Urothelium cell line (cell line): ENCODE data around the gene APCDD1L.
"Not testable (repeated sequence)": the region's sequence is repeated elsewhere in the genome, so short reads cannot be mapped to it uniquely, and the experiment has no call there.

Source experiments
- DNase-seq: peaks from one replicate; pipeline ENCODE4 v3.0.0; 2011; ENCODE audit warnings: low spot score, mixed read lengths
- FAIRE-seq: peaks from 2 replicates; lab custom pipeline; 2011; peaks lifted over from hg19 to GRCh38; lab: Jason Lieb, UNC

APCDD1L gene

DNA sequence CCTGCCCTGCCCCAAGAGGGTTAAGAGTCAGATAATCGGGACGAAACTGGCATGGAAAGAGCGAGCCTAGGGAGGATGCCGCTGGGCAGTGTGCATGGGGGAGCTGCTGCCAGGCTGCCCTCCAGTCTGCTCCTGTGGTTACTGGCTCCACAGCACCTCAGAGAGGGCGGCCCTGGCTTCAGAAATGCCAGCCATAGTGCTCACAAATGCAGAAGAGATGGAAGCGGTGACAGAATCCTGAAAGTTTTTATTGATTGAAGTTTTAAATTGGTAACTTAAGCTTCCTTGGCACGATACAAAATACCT is 68.3 kb downstream of the APCDD1L start:
- no peak for DNase-seq
- no peak for FAIRE-seq

DNA sequence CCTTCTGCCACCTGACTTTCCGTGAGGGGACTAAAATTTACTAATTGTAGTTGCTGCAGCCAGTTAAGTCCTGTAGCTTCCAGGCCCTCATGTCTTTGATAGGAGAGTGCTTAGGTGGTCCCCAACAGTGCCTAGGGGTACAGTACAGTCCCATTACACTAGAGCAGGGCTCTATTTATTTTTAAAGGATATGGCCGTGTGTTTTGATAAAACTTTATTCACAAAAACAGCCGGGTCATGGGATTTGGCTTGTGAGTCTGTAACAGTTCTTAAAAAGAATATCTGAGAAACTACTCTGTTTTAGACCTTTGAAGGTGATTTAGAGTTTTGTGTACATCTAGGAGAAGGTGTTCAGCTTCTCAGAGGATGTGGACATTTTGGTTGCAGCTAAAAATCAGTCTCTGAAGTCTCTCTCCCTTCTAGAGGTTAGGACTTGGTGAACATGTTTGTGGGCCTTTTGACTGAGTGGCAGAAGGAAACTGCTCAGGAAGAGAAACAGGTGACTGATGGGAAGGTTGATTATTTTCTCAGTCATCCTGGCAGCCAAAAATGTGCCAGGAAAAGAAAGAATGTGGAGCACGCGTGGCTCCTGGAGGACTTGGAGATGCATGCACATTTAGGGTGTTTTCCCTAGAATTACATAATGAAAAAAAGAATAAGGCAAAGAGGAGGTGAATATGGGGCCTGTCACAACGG is 68.8 kb downstream of the APCDD1L start:
- no peak for DNase-seq
- no peak for FAIRE-seq

DNA sequence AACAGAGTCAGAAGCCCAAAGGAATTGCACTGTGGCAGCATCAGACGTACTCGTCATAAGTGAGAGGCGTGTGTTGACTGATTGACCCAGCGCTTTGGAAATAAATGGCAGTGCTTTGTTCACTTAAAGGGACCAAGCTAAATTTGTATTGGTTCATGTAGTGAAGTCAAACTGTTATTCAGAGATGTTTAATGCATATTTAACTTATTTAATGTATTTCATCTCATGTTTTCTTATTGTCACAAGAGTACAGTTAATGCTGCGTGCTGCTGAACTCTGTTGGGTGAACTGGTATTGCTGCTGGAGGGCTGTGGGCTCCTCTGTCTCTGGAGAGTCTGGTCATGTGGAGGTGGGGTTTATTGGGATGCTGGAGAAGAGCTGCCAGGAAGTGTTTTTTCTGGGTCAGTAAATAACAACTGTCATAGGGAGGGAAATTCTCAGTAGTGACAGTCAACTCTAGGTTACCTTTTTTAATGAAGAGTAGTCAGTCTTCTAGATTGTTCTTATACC is 70.4 kb downstream of the APCDD1L start:
- DNase-seq (no peak), FAIRE-seq (no peak)

DNA sequence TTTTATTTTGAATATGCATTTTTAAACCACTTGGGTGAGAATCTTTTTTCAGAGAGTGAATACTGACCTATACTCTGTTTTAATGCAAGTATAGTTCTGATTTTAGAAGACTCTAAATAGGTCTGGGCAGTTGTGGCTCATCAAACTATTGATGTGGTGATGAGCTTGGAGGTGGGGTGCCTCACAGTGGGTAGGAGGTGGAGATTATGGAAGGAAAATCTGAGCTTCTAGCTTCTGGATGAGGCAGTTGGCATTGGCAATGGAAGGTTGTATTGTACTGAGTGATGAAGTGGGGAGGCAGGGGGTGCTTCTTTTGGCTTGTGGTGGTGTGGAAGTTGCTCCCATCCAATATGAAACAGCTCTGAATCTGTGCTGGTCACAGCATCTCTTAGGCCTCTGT is 73.5 kb downstream of the APCDD1L start:
- no peak for DNase-seq
- FAIRE-seq: no peak

DNA sequence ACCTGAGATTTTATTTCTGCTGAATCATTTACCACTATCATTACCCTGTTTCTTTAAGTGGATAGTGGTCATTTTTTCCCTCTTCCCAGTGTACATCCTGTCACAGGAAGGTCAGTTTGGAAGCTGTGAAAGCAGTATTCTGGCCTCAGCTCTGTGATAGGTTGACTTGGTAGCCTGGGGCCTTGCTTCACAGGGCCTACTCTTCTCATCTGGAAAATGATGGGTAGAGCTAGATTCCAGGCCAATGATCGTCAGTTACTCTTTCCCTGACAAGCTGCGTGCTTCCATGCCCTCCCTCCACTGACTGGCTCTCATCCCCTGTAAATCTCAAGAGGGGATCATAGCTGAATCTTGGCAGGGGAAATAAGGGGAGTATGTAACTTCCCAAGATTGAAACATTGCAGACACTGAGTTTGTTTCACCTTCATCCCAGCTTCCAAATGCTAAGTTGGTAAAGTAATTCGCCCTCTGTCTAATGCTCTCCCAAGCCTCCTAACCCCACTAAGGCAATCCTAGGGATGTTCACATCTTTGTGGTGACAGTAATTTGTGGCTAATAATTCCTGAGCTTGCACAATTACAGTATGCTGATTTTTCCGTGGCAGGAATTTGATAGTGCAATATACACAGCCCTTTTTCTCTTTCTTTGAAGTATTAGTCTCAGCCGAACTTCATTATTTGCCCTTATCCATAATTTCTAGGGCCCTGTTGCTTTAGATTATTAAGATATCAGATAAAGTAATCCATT is 75.0 kb downstream of the APCDD1L start:
- no peak for FAIRE-seq
- DNase-seq: no peak

DNA sequence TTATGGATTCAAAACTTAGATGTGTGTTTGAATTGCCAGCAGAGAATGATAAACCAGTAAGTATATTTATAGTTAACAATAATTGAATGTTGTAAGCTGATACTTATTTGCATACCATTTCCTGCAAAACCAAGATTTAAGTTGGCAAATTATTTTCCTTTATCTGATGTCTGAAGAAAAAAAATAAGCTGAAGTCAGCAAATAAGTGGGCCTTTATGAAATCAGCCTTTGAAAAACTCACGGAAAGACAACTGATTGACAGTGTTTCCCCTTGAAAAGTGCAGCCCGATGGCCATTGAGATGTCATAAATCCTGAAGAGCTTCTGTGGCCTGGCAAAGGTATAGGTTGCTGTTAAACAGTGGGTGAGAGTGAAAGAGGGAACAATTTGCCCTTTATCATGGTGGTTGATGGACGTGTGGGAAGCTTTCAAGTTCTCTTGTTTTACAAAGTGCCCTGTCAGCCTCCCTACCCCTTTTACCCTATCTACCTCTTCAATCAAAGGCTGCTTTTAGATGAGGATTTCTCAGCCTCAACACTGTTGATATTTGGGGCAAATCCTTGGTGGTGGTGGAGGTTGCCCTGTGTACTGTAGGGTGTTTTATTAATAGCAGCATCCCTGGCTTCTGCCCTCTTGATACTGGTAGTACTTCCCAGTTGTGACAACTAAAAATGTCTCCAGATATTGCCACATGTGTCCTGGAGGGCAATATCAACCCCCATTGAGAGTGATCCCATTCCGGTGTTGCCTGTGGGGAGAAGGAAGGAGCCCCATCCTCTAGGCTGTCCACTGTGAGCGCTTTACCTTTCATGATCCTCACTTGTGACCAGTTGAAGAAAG is 76.0 kb downstream of the APCDD1L start:
- FAIRE-seq (no peak), DNase-seq (no peak)

DNA sequence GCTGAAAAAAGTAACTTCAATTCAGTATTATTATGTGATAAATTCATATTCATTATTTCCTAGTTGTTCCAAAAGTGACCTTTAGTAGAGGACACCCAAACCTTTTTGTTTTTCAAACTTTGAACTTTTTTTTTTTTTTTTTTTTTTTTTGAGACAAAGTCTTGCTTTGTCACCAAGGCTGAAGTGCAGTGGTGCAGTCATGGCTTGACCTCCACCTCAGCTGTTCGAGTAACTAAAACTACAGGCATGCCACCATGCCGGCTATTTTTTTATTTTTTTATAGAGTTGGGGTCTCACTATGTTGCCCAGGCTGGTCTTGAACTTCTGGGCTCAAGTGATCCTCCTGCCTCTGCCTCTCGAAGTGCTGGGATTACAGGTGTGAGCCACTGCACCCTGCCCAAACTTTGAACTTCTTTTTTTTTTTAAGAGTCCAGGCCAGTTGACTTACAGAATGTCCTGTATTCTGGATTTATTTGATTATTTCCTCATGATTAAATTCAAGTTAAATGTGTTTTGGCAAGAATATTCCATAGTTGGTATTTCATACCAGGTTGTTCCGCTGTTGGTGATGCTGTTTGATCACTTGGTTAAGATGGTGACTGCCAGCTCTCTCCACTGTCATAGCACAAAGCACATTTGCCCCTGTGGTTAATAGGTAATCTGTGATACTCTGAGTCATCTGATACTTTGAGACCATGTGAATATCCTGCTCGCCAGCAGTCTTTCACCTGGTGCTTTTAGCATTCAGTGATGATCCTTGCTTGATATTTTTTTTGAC is 78.1 kb downstream of the APCDD1L start:
- FAIRE-seq: no peak
- DNase-seq: no peak

DNA sequence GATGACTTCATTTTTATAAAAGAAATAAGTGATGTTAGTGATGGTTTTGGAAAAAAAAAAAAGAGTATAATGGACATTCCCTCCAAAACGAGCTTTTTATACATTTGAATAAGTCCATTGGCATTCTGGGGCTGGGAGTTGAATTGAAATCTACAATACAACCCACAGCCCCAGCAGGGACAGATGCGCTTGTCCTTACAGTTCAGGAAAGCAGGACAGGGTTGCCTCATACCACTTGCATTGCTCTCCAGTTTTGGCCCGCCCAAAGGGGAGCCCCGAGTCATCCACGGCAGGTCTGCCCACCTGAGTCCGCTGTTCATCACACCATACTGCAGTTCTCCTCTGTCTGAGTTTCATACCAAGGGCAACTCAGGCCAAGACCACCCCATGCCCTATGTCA is 80.0 kb downstream of the APCDD1L start:
- DNase-seq (no peak), FAIRE-seq (no peak)

DNA sequence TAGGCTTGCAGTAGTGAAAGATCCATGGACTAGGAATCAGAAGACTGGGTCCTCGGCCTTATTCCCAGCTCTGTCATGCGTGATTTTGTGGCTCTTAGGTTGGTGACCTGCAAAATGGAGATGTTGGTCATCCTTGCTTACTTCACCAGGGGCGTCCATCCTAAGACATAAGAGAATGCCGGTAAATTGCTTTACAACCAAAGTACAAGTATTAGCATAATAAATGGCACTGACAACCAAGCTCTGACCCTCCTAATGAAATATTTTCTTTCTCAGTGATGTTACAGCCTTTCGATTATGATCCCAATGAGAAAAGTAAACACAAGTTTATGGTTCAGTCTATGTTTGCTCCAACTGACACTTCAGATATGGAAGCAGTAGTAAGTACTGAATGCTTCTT is 80.9 kb downstream of the APCDD1L start:
- DNase-seq (no peak), FAIRE-seq (no peak)

DNA sequence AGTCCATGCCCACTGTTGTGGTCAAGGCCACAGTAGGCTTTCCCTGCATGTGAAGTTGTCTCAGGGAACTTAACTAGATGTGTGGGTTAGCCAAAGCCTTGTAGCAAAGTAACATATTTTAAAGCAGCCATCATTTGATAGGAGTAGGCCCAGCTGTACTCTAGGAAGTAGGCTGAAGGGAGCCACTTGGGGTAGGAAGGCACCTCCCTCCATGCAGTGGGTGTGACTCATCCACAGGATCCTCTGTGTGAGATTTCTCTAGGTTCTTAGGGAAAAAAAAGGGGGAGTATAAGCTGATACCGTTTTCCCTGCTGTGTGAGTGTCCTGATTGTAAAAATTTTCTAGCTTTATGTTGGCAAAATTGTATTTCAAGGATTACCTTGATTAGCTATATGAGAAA is 81.4 kb downstream of the APCDD1L start:
- DNase-seq (peak; percentile 33), FAIRE-seq (no peak)

DNA sequence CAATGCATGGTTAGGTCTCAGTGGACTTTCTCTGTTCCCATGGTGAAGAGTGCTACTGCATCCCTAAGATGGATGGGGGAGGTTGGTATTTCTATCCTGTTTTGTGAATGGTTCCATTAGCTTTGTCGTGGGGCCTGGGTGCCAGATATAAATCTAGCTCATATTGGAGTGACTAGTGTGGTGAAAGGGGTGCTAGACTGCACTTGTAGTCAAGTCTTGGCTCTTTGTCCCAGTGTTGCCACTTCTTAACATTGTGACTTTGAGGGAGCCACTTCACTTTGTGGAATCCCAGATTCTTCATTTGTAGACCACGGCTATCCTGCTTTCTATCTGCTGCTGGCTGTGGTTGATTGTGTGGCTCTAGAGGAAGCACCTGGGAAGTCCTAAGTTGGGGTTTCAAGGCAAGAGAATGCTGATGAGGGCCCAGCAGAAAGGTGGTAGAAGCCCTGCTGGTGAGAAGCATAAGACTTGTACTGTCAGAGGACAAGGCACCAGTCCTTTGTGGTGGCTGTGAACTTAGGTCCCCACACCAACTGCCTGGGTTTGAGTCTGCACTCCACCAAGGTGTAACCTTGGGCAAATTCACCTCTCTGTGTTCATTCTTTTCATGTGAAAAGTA is 82.1 kb downstream of the APCDD1L start:
- FAIRE-seq: no peak
- DNase-seq: no peak

DNA sequence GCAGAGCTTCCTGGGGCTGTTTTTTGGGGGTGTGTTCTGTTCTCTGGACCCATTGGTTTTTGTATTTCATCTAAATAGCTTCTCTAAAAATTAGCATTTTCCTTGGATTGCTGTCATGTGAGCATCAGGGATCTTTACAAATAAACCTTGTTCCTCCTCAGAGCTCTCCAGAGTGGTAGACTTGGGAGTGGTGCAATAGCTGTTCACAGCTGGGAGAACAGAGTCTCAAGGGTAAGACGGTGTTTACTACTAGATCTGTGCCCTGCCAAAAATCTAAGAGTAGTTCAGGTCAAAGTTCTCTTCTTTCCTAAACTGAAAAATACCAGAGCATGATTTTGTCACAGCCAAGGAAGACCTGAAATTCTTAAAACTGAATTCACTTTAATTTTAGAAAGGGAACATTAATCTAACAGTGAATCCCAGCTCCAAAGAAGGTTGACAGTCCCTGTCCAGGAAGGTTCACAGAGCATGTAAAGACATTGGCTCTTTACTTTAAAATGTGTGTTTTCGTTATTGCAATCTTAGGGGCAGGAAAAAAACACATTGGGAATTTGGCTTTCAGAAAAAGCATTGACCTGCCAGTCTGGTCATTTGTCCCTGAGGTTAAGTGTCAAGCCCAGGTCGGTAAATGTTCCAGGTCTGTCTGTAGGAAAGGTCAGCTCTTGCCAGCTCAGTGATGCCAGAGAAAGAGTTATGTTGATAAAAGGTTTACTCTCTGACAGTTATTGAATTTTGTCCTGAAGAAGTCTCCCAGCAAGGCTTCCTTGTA is 82.8 kb downstream of the APCDD1L start:
- DNase-seq: no peak
- FAIRE-seq: no peak

DNA sequence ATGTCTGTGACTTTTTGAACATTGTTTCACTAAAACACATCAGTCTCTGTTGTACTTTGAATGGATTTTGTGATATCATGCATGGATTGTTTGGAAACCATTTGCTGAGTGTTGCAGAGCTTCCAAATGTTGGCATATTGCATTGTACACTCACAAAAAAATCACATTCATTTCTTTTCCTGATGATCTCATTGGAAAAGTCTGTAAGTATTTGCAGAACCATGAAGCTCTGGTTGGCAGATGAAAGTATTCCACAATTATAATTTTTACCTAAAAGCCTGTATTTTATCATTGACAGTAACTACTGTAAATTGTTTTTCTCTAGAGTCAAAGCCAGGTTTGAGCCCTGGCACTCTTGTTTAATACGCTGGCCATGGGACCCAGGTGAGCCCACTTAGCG is 84.1 kb downstream of the APCDD1L start:
- DNase-seq: no peak
- FAIRE-seq: no peak

DNA sequence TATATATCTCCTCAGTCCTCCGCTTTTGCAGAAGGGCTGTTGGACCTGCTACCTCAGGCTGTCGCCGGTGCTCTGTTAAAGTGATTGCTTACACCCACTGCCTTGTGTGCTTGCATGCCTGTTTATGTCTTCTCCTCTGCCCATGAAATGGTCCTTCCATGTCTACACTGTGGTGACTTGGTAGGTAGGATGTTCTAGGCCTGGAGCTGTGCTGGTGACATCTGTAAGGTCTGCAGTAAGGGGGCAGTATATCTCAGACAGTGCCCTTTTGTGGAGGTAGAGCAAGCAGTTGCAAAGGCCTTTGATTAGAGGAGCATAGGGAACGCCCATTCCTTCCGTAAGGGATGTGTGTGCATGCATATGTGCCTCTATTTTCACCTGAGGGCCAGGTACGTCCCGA is 85.9 kb downstream of the APCDD1L start:
- FAIRE-seq (no peak), DNase-seq (no peak)

DNA sequence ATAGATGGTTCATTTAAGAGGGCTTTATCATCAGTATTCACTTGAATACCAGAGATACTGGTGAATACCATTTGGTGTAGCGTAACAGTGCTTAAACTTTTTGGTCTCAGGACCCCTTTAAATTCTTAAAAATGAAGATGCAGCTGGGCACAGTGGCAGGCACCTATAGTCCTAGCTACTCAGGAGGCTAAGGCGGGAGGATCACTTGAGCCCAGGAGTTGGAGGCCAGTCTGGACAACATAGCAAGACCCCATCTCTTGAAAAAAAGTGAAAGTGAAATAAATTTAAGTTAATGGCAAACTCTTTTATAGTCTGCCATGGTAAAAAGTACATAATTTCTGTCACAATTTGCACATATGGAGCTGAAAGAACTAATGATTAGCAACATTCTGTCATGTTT is 86.8 kb downstream of the APCDD1L start:
- FAIRE-seq (no peak), DNase-seq (no peak)

DNA sequence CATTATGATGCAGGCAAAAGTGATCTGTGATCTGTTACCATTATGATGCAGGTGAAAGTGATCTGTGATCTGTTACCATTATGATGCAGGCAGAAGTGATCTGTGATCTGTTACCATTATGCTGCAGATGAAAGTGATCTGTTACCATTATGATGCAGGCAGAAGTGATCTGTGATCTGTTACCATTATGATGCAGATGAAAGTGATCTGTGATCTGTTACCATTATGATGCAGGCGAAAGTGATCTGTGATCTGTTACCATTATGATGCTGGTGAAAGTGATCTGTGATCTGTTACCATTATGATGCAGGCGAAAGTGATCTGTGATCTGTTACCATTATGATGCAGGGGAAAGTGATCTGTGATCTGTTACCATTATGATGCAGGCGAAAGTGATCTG is 87.6 kb downstream of the APCDD1L start:
- not testable (repeated sequence) for DNase-seq, FAIRE-seq

DNA sequence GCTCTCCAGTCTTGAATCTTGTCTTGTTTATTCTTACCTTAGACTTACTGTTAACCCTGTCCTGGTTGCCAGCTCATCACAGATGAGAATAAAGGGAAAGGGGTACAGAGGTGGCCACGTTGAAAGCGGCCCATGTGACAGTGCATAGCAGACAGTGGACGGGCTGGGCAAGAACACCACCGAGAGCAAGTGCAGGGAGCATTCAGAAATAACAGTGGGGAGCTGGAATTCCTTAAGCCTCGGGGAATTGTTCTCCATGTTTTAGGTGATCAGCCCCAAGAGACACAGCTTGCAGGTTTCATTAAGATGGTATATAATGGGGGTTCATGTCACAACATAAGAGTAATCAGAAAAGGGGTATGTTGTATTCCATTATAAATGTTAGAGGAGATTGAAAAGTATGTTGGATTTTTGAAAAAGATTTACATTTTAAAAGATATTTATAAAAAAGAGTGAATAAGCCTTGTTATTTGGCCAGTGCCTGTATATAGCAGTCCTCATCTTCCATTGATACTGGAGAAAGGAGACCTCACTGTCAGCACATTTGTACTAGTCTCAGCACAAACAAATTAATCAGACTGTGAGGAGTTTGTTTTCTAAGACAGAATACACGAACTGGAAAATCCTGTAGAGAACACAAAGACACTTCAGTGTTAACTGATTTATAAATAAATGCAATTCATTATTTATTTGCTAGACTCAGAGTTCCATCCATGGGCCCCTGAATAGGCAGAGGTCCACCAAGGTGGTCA is 90.8 kb downstream of the APCDD1L start:
- DNase-seq (no peak), FAIRE-seq (no peak)

DNA sequence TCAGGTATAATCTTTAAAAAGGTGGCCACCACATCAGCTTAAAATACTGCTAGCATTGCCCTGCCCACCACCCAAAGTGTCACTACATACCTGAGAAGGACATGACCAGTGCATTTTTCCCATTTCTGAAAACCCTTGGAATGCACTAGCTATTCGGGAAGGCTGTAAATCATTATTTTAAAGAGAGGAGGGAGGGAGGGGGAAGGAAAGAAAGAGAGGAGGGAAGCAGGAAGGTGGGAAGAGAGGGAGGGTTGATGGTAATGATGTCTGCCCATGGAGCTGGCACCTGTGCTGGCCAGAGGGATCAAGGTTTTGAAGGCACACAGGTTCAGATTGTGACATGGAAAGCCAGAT is 93.7 kb downstream of the APCDD1L start:
- no peak for FAIRE-seq

More for the DNA sequence above, 93.7 kb downstream of the APCDD1L start:
- no peak for DNase-seq
